ENCODE measurements around the gene UNK.

DNA sequence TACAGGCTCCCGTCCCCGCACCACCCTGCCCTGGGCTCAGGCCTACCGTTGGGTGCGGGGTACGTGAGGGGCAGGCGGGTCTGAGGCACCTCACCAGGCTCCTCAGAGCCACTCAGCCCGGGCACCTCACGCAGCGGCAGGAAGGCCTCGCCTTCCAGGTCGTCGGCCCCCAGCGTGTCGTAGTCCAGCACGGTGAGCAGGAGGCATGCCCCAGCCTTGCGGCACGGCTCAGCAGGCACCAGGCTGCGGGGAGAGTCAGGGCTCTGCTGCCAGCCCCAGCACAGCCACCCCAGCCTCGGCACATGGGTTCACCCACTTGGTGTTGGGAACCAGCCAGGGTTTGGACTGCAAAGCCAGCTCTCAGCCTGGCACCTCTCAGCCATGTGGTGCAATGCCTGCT, 44.1 kb downstream of the UNK start:
- no peak for TF ChIP-seq CTBP1 (IDR thresholded peaks at IDR 0.05; ENCODE audit: borderline replicate concordance)
- no peak for TF ChIP-seq ZNF384 (IDR thresholded peaks at IDR 0.05)
- TF ChIP-seq BHLHE40 (IDR thresholded peaks at IDR 0.05; ENCODE audit: borderline replicate concordance) = no peak
- no peak for TF ChIP-seq L3MBTL2 (conservative IDR thresholded peaks at IDR 0.05)
- TF ChIP-seq FOXK2 (IDR thresholded peaks at IDR 0.05) = no peak
- TF ChIP-seq, protein P1, sequence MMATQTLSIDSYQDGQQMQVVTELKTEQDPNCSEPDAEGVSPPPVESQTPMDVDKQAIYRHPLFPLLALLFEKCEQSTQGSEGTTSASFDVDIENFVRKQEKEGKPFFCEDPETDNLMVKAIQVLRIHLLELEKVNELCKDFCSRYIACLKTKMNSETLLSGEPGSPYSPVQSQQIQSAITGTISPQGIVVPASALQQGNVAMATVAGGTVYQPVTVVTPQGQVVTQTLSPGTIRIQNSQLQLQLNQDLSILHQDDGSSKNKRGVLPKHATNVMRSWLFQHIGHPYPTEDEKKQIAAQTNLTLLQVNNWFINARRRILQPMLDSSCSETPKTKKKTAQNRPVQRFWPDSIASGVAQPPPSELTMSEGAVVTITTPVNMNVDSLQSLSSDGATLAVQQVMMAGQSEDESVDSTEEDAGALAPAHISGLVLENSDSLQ (IDR thresholded peaks at IDR 0.05) = no peak
- TF ChIP-seq ARNT (IDR thresholded peaks at IDR 0.05) = no peak

Measured in HEK293T (cell line).